NCI-H187 (cell line): Measurements from ENCODE around the gene METTL15.
"Not testable (repeated sequence)": the region's sequence is repeated elsewhere in the genome, so short reads cannot be mapped to it uniquely, and the experiment has no call there.

ENCODE experiments used
- DNase-seq, 2 experiments: peaks; one replicate each; lab custom pipeline; 2025; lab: John Stamatoyannopoulos, UW

METTL15 gene

DNA sequence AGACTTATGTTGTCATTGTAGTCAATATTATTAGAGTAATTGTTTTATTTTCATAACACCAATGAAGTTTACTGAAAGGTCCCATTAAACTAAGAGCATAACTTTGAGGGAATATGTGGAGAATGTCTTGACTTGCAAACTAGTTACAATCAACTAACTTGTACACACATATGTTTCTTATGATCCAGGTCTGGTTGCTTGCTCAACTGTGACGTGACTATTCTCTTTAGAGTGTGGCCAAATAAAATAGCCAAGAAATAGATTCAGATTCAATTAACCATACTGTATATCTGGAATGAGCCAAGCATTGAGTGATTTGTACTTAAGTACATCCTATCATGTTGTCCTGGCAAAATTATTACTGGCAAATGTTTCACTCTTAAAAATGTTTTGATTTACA, 101.7 kb downstream of the METTL15 start:
- no peak for DNase-seq

DNA sequence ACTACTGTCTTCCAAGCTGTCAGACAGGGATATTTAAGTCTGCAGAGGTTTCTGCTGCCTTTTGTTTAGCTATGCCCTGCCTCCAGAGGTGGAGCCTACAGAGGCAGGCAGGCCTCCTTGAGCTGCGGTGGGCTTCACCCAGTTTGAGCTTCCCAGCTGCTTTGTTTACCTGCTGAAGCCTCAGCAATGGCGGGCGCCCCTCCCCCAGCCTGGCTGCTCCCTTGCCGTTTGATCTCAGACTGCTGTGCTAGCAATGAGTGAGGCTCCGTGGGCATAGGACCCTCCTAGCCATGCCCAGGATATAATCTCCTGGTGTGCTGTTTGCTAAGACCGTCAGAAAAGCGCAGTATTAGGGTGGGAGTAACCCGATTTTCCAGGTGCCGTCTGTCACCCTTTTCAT, 113.9 kb downstream of the METTL15 start:
- DNase-seq, result not testable (repeated sequence)

DNA sequence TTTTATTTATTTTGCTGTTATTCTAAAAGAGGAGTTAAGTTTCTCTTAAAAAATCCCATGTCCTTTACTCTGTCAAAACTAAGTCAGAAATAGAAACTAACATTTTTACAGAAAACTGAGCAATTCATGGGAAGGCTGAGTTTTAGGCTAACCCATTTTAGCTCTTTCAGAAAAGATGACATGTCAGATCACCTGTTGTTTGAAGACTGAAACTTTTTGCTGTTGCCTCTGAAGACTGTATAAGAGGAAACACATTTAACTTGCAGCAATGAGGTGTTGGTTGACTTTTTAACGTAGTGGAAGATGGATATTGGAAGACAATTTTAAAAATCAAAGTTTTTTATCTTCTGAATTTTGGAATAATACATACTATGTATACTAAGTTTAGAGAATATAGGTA, 115.4 kb downstream of the METTL15 start:
- no peak for DNase-seq

GRCh38 chr11:28223994-28224393, 115.8 kb downstream of the METTL15 start:
- no peak for DNase-seq

GRCh38 chr11:28227460-28227859, 119.3 kb downstream of the METTL15 start:
- no peak for DNase-seq

- DNase-seq, result no peak
These were observed 120.2 kb downstream of the METTL15 start for GRCh38 chr11:28228196-28228895.

DNA sequence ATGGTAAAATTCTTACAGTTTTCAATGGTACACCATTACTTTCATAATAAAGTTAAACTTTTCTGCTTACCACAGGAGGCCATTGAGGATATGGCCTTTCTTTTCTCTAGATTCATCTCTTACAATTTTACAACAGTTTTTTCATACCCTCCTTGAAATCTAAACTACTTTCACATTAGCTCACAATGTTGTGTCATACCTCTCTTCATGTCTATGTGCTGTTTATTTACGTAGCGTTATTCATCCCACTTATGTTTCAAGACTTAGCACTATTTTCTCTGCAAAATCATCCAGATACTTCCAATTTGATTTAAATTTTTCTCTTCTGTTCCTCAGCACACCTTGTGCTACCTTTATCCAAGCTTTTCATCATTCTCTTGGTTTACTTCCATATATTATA, 123.3 kb downstream of the METTL15 start:
- DNase-seq, result no peak

DNA sequence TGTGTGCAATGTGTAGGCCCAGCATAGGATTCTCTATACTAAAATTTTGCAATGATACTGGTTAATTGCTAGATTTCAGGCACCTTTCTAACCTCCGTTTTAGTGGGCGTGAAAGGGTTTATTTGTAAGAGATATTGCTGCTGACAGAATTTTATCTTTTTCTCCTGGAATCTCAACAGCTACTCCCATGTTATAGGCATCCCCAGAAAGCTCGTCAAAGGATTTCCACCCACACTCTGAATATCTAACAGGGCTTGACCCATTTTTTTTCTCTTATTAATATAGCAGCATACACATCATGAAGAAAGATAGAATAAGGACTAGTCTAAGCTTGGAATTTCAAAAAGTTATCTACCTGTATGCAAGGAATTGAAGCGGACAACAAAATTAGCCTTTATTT, 124.5 kb downstream of the METTL15 start:
- DNase-seq, result no peak

GRCh38 chr11:28241760-28242159, 133.6 kb downstream of the METTL15 start:
- no peak for DNase-seq

DNA sequence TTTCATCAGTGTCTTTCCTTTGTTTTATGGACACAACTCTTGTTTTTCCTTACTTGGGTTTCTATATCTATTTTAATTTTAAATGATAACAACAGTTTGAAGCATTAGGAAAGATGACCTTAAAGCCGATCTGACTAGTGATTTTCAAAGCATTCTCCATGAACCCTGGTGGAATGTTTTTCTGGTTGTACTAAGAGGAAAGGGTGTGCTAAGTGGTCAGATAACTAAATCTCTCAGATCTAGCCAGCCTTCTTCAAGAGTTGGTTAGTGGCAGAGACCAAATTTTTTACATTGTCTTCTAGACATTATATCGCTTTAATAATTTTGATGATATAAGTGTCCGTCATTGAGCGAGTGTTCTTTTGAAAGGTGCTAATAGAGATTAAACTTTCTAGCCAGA, 134.4 kb downstream of the METTL15 start:
- no peak for DNase-seq

DNA sequence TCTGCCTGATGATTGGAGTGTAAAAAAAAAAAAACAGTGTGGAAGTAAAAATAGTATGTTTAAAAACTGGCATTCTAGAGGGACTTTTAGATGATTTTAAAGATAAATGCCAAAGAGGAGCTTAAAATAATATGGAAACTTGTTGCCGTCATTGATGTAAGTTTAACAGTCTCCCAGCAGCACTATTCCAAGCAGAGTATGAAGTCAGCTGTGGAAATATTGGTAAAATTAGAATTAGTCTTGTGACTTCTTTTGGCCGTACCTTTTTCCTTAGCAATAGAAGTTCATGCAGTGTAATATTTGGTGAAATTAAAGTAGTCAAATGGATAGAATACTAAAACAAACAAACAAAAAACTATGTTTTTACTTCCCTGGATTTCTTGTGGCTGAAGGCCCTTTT, 134.9 kb downstream of the METTL15 start:
- no peak for DNase-seq

GRCh38 chr11:28243581-28243980, 135.4 kb downstream of the METTL15 start:
- no peak for DNase-seq

GRCh38 chr11:28245131-28245530, 136.9 kb downstream of the METTL15 start:
- no peak for DNase-seq

DNA sequence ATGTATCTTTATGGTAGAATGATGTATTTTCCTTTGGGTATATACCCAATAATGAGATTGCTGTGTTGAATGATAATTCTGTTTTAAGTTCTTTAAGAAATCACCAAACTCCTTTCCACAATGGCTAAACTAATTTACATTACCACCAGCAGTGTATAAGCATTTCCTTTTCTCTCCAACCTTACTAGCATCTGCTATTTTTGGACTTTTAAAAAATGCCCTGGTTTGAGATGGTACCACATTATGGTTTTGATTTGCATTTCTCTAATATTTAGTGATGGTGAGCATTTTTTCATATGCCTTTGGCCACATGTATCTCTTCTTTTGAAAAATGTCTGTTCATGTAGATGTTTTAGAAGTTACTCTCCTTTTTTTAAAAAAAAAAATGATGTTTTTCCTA, 142.0 kb downstream of the METTL15 start:
- no peak for DNase-seq

GRCh38 chr11:28251257-28251656, 143.1 kb downstream of the METTL15 start:
- no peak for DNase-seq

DNA sequence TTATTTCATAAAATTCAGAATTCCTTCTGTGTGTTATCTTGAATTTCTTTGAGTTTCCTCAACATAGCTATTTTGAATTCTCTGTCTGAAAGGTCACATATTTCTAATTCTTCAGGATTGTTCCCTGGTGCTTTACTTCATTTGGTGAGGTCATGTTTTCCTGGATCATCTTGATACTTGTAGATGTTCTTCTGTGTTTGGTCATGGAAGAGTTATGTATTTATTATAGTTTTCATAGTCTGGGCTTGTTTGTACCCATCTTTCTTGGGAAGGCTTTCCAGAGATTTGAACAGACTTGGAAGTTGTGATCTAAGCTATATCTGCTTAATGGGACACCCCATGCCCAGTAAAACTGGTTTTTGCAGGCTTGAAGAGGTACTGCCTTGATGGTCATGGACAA, 149.6 kb downstream of the METTL15 start:
- no peak for DNase-seq

DNA sequence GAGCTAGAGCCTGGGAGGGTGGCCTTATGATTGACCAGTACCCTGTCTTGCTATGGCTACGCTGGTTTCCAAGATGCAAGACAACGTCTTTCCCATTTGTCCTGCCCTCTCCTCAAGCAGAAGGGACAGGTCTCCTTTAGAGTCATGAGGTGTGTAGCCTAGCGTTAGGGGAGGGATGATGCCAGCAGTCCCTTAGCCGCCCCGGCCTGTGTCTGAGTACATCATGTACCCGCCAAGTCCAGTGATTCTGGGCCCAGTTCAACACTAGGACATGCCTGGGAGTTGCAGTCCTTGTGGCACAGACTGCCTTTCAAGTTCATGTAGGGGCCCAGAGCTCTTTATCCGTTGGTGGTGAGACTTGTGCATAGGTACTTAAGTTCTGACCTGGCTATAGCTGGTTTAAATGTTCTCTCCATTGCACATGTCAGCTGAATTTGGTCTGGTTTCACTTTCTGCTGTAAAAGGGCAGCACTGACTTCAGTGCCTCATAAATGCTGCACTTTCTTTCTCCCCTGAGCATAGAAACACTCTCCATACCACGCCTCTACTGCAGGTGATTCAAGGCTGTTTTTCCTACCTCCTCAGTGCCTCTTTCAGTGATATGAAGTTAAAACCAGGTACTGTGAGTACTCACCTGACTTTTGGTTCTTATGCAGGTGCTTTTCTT, 151.1 kb downstream of the METTL15 start:
- no peak for DNase-seq

DNA sequence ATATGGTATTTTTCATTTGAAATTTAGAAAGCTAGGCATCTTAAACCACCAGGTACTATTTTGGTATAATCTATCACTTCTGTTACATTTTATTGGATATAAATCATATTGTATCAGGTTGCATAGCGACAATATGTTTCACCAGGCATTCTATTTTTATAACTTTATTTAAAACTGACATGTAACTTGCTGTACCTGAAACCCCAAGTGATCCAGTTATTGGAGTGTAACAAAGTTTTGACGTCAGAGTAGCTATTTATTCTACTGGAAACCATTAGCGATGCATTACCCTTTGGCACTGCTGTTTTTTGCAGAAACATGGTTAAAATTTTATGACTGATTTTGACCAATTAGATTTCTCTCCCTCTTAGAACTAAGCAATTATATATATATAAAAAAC, 160.7 kb downstream of the METTL15 start:
- DNase-seq, result no peak

GRCh38 chr11:28269586-28269985, 161.4 kb downstream of the METTL15 start:
- DNase-seq, result no peak

- DNase-seq, result not testable (repeated sequence)
These were observed 164.1 kb downstream of the METTL15 start for GRCh38 chr11:28272247-28272646.

DNA sequence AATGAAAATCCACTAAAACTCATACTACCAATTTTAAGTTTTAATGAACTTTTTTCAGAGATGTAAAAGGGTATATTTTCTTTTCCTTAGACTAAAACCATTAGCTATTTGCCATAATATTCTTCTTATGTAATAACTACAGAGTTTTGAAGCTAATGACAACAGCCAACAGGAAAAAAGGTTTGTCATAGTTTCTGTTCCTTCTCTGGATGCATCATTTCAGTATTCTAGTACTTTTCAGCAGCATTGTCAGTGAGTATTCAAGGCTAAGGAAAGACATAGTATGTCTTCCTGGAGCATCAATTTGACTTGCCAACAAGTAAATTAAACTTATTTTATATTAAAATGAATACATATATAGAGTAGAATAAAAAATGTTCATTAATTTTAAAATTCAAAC, 166.0 kb downstream of the METTL15 start:
- no peak for DNase-seq

DNA sequence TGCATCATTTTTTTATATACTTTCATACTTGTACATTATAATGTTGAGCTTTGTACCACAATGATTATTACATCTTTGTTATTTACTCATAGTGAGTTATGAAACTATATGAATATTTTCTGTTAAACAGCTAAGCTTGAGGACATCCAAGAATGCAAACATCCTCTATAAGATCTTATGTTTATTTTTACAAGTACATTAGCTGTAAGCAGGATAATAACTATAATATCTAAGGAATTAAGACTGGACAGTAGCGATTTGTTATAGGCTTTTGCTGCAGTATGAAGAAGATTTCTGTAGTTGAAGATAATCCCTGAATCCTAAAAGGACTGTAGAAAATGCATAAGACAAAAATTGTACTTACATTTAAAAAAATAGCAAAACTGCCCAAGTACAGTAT, 176.0 kb downstream of the METTL15 start:
- no peak for DNase-seq

- DNase-seq, result no peak
These were observed 181.3 kb downstream of the METTL15 start for GRCh38 chr11:28289444-28289843.

DNA sequence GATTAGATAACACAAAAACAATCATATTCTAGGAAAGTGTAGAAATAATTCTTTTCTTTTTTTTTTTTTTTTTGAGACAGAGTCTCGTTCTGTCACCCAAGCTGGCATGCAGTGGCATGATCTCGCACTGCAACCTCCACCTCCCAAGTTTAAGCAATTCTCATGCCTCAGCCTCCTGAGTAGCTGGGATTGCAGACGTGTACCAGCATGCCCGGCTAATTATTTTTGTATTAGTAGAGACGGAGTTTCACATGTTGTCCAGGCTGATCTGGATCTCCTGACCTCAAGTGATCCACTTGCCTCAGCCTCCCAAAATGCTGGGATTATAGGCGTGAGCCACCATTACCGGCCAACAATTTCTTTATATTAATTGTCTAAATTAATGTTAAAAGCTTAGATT, 182.8 kb downstream of the METTL15 start:
- not testable (repeated sequence) for DNase-seq
